HT1080 (cell line): Measurements from ENCODE around the gene TMEM255A. TPM values are rescaled to one million over a fixed set of nuclear protein-coding genes. Genes with fewer than 3 reads are reported as not detected.

Experiments
- total RNA-seq: library from RNA; depleted of rRNA; stranded (reverse); fragments of >200 nt; shearing (Covaris generic); gene quantifications from 2 replicates; pipeline ENCODE4 v1.2.3, GENCODE V29; 2014; rRNA removed

Gene TMEM255A
- total RNA-seq, 1 experiment from 2014 or later: not detected

Other genes with a start within 250 kb of the TMEM255A start
- gene RHOXF2B, start 233.8 kb downstream of the TMEM255A start, total RNA-seq: not detected in 2 replicates
- not detected in 2 replicates for gene RHOXF1, start 195.5 kb downstream of the TMEM255A start, total RNA-seq
- not detected in 2 replicates for gene RHOXF2, start 152.8 kb downstream of the TMEM255A start, total RNA-seq
- 9.4 and 12.3 TPM in 2 replicates for gene ZBTB33, start 60.6 kb downstream of the TMEM255A start, total RNA-seq
- not detected in 2 replicates for gene ATP1B4, start 50.6 kb upstream of the TMEM255A start, total RNA-seq
- gene LAMP2, start 157.8 kb upstream of the TMEM255A start, total RNA-seq: 33.2 and 50.2 TPM in 2 replicates
- gene CUL4B, start 249.5 kb upstream of the TMEM255A start, total RNA-seq: 16.3 and 18.2 TPM in 2 replicates